Lower lobe of right lung (tissue), 2 donors: ENCODE results near the gene PARVG. TPM values are rescaled to one million over a fixed set of nuclear protein-coding genes. Genes with fewer than 3 reads are reported as not detected.

ENCODE experiments used
- ATAC-seq, 2 donors: fragments of 200-7000 bp; cut with Tn5 transposase; one replicate each; pipeline ENCODE4 v1.9.1; 2020 to 2022; ENCODE audit warnings: mild to moderate bottlenecking in 2 of 2, moderate library complexity in 2 of 2
- DNase-seq: peaks from one replicate; pipeline ENCODE4 v3.0.0-alpha.2; 2020
- H3K27ac ChIP-seq: fragments of 200-600 bp; one replicate; pipeline ENCODE4 v1.8.0; 2022
- H3K27me3 ChIP-seq: fragments of 200-600 bp; one replicate; pipeline ENCODE4 v1.8.0; 2022; ENCODE audit warnings: low read depth
- H3K36me3 ChIP-seq: fragments of 200-600 bp; one replicate; pipeline ENCODE4 v1.8.0; 2022; ENCODE audit warnings: mild to moderate bottlenecking
- H3K4me1 ChIP-seq: fragments of 200-600 bp; one replicate; pipeline ENCODE4 v1.8.0; 2022
- H3K4me3 ChIP-seq: fragments of 200-600 bp; one replicate; pipeline ENCODE4 v1.8.0; 2022; ENCODE audit warnings: mild to moderate bottlenecking
- H3K9me3 ChIP-seq: fragments of 200-600 bp; one replicate; pipeline ENCODE4 v1.8.0; 2022
- intact Hi-C: fragments of 100-400 bp; cut with DNase I; formaldehyde crosslinking; loops from one replicate; pipeline ENCODE4 v1.11.0; 2022
- total RNA-seq: library from RNA; stranded (reverse); fragmentation: NEBNext Ultra II Directional; extraction: Animal tissue kit (Norgen Biotek cat#: 25700); gene quantifications from one replicate; pipeline ENCODE4 v1.2.1, GENCODE V29; 2021
- TF ChIP-seq, protein P1 (sequence below): fragments of 200-600 bp; IDR thresholded peaks from one replicate; pipeline ENCODE4 v1.8.0; 2022; ENCODE audit warnings: antibody characterized with exemption, mild to moderate bottlenecking
- donor health status: DM: no; HTN: yes; CAD: no; lungs with severe emphysema.

PARVG gene
- total RNA-seq, 1 donor from 2014 or later = 96.2 TPM

DNA sequence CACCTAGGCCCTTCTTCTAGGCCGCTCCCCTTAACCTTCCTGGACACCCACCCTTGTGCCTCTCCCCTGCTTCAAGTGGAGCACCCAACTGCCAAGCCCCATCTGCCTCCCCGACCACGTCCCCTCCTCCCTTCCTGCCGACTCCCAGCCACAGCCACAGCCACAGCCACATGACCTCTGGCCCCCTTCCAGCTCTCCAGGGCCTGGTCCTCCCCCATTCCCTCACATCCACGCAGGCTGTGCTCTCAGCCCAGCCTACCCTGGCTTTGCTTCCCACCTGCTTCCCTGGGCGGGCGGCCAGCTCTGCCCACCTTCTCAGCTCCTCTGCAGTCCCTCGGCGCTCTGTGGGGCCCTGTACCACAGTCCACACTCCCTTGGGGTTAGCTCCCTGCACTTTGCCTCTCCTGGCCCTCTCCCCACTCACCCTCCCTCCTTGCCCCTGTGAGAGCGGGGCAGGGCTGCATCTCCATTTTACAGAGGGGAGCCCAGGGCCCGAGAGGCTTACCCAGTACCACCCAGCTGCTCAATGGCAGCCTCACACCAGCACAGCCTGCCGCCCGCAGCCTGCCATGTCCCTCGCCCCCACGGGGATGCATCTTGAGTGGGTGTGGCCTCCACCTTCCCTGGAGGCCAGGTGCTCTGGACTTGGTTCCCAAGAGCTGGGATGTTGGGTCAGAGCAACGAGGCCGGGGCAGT is 20.3 kb downstream of the PARVG start:
- intact Hi-C loops = no loop called here
- DNase-seq (no peak), ATAC-seq (no peak)
- TF ChIP-seq, protein P1, sequence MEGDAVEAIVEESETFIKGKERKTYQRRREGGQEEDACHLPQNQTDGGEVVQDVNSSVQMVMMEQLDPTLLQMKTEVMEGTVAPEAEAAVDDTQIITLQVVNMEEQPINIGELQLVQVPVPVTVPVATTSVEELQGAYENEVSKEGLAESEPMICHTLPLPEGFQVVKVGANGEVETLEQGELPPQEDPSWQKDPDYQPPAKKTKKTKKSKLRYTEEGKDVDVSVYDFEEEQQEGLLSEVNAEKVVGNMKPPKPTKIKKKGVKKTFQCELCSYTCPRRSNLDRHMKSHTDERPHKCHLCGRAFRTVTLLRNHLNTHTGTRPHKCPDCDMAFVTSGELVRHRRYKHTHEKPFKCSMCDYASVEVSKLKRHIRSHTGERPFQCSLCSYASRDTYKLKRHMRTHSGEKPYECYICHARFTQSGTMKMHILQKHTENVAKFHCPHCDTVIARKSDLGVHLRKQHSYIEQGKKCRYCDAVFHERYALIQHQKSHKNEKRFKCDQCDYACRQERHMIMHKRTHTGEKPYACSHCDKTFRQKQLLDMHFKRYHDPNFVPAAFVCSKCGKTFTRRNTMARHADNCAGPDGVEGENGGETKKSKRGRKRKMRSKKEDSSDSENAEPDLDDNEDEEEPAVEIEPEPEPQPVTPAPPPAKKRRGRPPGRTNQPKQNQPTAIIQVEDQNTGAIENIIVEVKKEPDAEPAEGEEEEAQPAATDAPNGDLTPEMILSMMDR = no peak
- no peak overlapping the region for H3K27ac ChIP-seq
- peaks cover 17% of the 10 kb centered on the region for H3K36me3 ChIP-seq
- peaks cover 14% of the 10 kb centered on the region for H3K27me3 ChIP-seq
- no peak overlapping the region for H3K4me3 ChIP-seq
- H3K9me3 ChIP-seq = no peaks in the 10 kb centered on the region
- no peaks in the 10 kb centered on the region for H3K4me1 ChIP-seq

DNA sequence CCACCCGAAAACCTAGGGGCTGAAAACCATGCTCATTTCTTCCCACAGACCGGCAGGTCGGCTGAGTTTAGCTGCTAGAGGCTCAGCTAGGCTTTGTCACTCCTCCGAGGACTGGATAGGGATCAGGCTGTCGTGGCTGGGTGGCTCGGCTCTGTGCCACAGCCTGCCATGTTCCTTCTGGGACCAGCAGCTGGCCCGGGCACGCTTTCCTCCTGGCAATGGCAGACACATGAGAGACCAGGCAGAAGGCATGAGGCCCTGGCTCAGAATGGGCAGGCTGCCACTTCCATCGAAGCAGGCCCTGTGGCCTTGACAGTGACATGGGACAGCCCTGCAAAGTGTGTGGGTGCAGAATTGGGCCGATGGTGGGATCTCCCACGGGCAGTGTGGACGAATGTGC is 20.9 kb downstream of the PARVG start:
- H3K4me3 ChIP-seq = no peak overlapping the region
- H3K4me1 ChIP-seq = no peaks in the 10 kb centered on the region
- H3K9me3 ChIP-seq = no peaks in the 10 kb centered on the region
- peaks cover 10% of the 10 kb centered on the region for H3K27me3 ChIP-seq
- ATAC-seq = no peak
- no peak overlapping the region for H3K27ac ChIP-seq
- no peak for DNase-seq
- TF ChIP-seq, protein P1 = no peak
- intact Hi-C loops = no loop called here
- peaks cover 17% of the 10 kb centered on the region for H3K36me3 ChIP-seq

DNA sequence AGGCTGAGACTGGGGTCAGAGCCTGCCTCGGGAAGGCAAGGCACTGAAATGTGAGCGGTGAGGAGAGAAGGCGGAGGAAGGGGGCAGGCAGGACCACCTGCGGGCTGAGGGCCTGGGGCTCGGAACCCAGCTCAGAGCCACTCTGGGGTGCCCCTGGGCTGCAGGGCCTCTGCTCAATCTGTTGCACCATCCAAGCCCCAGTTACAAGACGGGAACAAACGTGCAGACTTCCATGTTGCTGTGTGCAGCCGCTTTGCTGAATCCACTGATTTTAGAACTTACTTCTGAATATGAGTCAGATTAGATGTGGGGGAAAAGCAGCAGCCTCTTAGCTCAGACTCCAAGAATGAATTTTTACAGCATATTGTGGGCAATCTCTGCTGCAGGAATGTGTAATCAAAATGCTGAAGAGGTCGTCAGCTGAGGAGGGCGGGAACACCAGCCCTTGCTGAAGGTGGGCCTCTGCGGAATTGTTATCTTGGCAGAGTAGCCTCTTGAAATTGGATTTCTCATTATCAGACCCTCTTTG is 21.6 kb downstream of the PARVG start:
- Histone ChIP-seq H3K27ac (no peak overlapping the region), H3K36me3 (peaks cover 17% of the 10 kb centered on the region), H3K9me3 (no peaks in the 10 kb centered on the region), H3K4me3 (no peak overlapping the region), H3K27me3 (peaks cover 10% of the 10 kb centered on the region), H3K4me1 (no peaks in the 10 kb centered on the region)
- DNase-seq (no peak), ATAC-seq (no peak)
- intact Hi-C loops = no loop called here
- TF ChIP-seq, protein P1 = no peak

DNA sequence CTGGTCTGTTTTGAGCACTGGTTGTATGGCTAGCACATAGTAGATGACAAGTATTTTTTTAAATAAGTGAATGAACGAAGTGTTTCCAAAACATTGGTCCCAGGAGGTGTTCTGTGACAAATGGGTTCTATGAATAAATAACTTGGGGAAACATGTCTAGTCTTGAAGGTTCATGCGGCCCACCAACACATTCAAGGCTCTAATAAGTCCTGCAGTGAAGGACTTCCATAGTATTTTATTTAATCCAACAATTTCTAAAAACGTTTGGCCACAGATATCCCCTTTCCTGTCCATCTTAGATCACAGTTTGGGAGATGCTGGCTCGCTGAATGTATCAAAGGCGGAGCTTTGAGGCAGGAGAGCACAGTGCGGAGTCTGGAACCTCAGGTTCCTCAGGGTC is 22.5 kb downstream of the PARVG start:
- peaks cover 14% of the 10 kb centered on the region for H3K36me3 ChIP-seq
- H3K27me3 ChIP-seq = peaks cover 10% of the 10 kb centered on the region
- TF ChIP-seq, protein P1 = no peak
- H3K27ac ChIP-seq = no peak overlapping the region
- intact Hi-C loops = no loop called here
- no peaks in the 10 kb centered on the region for H3K4me1 ChIP-seq
- no peaks in the 10 kb centered on the region for H3K9me3 ChIP-seq
- no peak overlapping the region for H3K4me3 ChIP-seq
- ATAC-seq = no peak
- no peak for DNase-seq

DNA sequence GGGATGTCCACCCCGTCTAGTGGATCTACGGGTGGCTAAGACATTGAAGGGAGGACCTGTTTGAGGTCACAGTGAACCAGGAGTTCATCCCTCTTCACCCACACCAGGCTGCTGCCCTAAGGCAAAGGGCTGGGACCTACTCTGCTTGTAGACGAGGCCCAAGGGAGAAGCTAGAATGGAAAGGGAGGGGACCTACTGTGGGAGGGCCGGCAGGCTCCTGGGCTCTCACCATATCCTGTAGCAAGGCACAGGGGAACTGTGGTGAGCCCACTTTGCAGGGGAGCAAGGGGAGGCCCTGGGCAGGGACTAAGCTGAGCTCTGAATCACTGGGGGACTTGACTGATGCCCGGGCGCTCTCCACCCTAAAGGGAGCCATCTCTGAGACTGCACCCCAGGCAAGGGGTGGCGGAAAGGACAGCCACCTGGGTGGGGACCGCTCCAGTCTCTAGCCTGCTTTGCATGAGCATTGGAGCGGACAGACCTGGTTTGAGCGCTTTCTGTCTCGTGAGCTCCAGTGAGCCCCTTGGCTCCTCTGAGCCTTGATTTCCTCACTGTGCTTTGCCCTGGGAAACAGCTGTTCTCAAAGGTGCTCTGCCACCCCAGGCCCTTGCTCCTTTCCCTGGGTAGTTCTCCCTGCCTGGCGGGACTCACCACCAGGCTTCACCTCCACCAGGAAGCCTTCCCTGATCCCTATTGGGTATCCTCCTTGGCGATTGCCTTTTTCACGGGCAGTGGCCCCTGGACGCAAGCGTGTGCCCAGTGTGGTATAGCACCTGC is 24.2 kb downstream of the PARVG start:
- ATAC-seq = no peak
- TF ChIP-seq, protein P1 = no peak

More for the DNA sequence above, 24.2 kb downstream of the PARVG start:
- intact Hi-C loops = no loop called here
- Histone ChIP-seq H3K9me3 (peaks cover 5% of the 10 kb centered on the region), H3K27ac (no peak overlapping the region), H3K27me3 (peaks cover 8% of the 10 kb centered on the region), H3K4me3 (no peak overlapping the region), H3K36me3 (peaks cover 12% of the 10 kb centered on the region), H3K4me1 (no peaks in the 10 kb centered on the region)
- no peak for DNase-seq
